LNCAP (cell line): ENCODE measurements around the gene DSC2.

ENCODE experiments used
- TF ChIP-seq, protein P1 (sequence below): fragments of 450-650 bp; IDR thresholded peaks from 2 replicates; pipeline ENCODE4 v1.5.1; 2017; ENCODE audit warnings: mild to moderate bottlenecking

Gene DSC2

DNA sequence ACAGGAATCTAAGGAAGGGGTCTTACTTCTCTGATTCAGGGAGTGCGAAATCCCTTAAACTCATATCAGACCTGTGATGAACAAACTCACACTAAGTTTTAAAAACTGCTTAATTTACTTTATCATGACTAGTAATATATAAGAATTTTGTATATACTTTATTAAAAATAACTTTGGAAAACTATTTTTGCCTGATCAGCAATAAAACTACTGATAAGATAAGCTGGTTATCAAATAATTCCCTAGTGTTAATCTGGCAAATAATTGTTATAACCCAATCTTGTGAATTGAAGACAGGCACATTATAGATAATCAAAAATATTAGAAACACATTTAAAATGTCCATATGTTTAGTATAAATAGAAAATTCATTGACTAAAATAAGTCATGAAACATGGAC, 36.0 kb downstream of the DSC2 start:
- TF ChIP-seq, protein P1, sequence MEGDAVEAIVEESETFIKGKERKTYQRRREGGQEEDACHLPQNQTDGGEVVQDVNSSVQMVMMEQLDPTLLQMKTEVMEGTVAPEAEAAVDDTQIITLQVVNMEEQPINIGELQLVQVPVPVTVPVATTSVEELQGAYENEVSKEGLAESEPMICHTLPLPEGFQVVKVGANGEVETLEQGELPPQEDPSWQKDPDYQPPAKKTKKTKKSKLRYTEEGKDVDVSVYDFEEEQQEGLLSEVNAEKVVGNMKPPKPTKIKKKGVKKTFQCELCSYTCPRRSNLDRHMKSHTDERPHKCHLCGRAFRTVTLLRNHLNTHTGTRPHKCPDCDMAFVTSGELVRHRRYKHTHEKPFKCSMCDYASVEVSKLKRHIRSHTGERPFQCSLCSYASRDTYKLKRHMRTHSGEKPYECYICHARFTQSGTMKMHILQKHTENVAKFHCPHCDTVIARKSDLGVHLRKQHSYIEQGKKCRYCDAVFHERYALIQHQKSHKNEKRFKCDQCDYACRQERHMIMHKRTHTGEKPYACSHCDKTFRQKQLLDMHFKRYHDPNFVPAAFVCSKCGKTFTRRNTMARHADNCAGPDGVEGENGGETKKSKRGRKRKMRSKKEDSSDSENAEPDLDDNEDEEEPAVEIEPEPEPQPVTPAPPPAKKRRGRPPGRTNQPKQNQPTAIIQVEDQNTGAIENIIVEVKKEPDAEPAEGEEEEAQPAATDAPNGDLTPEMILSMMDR = no peak

DNA sequence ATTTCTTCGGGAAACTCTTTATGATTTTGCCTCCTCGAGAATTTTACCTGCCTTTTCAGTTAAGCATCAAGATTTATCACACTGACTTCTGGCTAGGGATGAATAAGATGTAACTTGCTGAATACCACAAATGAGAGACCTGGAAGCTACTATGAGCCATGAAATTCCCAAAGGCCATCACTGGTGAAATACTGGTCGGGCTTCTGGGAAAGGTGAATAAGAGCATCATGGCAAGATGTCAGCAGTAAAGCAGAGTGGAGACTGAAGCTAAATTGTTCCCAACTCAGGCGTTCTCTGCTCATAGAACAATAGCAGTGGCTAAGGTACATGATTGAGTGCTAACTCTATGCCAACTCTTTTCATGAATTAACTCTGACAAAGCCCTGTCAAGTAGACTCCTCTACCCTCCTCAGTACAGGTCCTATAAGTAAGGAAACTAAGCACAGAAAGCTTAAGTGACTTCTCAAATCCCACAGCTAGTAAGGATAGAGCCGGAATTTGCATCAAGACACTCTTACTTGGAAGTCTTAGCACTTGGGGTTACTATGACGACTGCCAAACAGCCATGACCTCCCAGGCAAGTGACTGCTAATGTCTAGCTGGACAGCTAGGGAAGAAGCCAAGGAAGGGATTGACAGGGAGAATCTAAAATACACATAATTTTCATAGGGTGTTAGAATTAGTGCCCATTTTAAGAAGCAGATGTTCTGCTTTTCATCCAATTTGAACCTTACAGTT, 37.0 kb downstream of the DSC2 start:
- TF ChIP-seq, protein P1 = no peak

DNA sequence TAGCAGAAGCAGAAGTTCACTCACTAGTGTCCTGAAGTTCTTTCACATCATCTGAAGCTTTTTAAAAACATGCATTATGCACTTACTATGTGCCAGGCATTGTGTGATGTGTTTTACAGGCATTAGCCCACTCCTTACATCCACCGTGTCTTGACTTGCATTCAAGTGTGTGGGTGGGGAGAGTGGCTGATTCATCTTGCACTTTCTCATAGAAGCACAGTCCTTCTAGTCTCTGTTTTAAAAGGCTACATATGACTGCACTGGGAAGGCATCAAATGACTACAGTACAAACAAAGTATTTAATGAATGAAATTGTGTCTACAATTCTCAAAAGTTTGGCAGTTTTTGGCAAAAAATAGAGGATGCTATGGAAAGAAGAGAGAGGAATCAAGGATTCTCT, 38.1 kb downstream of the DSC2 start:
- TF ChIP-seq, protein P1 = no peak

DNA sequence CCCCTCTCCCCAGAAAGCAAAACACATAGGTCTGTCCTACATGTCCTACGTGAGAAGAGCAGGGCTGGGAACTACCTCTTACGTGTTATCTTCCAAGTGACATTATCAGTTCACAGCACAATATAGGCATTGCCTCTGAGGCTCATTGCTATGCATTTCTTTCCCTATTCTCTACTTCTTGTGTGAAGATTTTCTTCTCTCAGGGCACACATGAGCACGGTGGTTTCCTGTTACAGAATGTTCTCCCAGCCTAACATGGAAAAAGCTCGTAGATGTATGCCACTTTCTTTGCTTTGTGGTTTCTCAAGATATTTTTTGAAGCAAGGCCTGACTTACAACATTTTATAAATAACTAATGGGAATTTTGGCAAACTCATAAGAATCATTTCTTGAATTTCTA, 40.3 kb downstream of the DSC2 start:
- TF ChIP-seq, protein P1 = no peak

DNA sequence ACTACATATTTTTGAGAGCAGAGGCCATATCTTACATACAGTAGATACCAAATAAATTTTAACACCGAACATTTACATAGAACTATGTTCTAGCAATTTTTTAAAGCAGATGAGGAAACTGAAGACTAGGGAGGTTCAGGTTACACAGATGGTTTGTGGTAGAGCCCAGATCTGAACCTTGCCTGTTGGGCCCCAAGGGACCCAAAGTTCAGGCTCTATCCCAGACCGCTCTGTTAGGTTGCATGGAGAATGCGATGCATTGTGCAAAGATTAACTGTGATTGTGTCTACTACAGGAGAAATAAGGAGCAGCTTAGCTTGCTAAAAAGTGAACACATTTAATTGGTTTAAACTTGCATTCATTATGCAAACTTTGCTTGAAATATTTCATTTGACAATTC, 43.3 kb downstream of the DSC2 start:
- TF ChIP-seq, protein P1 = no peak

DNA sequence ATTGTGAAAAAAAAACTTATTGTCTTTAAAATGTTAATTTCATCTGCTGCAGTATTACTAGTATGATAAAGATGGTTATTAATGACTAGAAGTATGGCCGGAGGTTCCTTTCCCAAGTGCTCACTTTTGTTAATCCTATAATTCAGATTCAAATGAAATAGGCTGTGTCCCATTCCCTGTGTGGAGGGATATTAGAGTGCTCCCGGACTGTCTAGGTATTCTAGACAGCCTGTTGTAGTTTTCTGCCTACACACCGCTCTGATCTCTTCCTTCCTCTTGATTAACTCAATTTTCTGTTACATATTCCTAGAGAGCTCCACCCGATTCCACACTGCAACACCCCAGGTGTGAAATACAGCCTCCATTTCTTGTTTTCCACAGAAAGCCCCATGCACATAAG, 44.3 kb downstream of the DSC2 start:
- TF ChIP-seq, protein P1 = no peak

DNA sequence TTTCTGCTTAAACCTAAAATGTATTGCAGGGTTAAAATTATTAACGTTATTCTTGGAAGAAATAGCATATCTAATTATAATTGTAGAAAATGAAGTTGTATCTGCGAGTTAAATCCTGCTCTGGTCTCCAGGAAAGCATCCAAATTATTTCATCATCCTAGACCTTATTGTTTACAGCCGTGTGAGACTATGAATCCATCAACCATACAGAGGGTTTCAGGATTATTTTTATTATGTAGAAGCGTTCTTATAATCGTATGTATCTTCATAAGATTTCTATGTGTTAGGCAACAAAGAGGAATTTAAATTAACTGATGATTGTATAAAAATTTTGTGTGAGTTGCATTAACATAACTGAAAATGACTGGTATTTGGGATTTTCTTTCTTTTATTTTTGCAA, 45.2 kb downstream of the DSC2 start:
- TF ChIP-seq, protein P1 = no peak

DNA sequence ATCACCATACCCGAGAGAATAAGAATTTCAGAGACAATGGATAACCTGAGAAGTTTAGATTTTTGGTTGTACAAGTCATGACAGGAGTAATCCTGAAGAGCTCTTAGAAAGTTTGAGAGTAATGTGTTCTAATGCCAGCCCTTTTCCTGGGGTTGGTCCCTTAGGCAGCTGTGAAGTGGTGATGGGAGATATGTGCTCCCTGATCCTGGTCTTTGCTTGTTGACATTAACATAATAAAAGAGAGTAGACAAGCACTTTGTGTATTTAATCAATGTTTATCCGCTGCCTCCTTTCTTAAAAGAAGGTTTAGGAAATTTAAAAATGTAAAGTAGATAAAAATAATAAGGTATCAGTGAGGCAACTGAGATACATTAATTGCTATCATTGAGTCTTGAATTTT, 45.9 kb downstream of the DSC2 start:
- TF ChIP-seq, protein P1 = no peak
